Lung (tissue), 12 donors: ENCODE results near the gene CCDC185. TPM values are rescaled to one million over a fixed set of nuclear protein-coding genes. Genes with fewer than 3 reads are reported as not detected.

Source experiments
- ATAC-seq: fragments of 200-7000 bp; cut with Tn5 transposase; one replicate; pipeline ENCODE4 v1.9.1; 2020; ENCODE audit warnings: moderate number of reproducible peaks; ENCODE audit not compliant: insufficient read depth, low FRiP score
- DNase-seq, 3 donors: peaks; one replicate each; pipeline ENCODE4 v3.0.0-alpha.2; 2013 to 2017
- H3K27ac ChIP-seq, 2 donors: one replicate each; pipeline ENCODE4 v1.5.1; 2013; ENCODE audit warnings: mild to moderate bottlenecking in 2 of 2, moderate library complexity in 2 of 2, control low read depth in 1 of 2, inconsistent platforms in 1 of 2, low read depth in 1 of 2, low read length in 1 of 2
- H3K27me3 ChIP-seq, 3 donors: one replicate each; pipeline ENCODE4 v1.5.1; 2013; ENCODE audit warnings: low read length in 2 of 3; ENCODE audit not compliant: control insufficient read depth in 3 of 3, insufficient read depth in 3 of 3
- H3K36me3 ChIP-seq, 4 donors: one replicate each; pipeline ENCODE4 v1.5.1; 2013; ENCODE audit warnings: low read length in 4 of 4, mild to moderate bottlenecking in 1 of 4, moderate library complexity in 1 of 4; ENCODE audit not compliant: control insufficient read depth in 4 of 4, insufficient read depth in 4 of 4
- H3K4me1 ChIP-seq, 5 donors: one replicate each; pipeline ENCODE4 v1.5.1; 2013; ENCODE audit warnings: low read length in 5 of 5, mild to moderate bottlenecking in 2 of 5, moderate library complexity in 1 of 5; ENCODE audit not compliant: control insufficient read depth in 5 of 5, insufficient read depth in 5 of 5
- H3K4me3 ChIP-seq: one replicate; pipeline ENCODE4 v1.5.1; 2013; ENCODE audit warnings: mild to moderate bottlenecking, control low read depth, moderate library complexity
- H3K9ac ChIP-seq, 2 donors: one replicate each; pipeline ENCODE4 v1.5.1; 2013; ENCODE audit warnings: low read length in 2 of 2, control low read depth in 1 of 2; ENCODE audit not compliant: insufficient read depth in 1 of 2
- H3K9me3 ChIP-seq, 4 donors: one replicate each; pipeline ENCODE4 v1.5.1; 2013; ENCODE audit warnings: low read length in 3 of 4, mild to moderate bottlenecking in 1 of 4, moderate library complexity in 1 of 4; ENCODE audit not compliant: control insufficient read depth in 4 of 4, insufficient read depth in 3 of 4
- WGBS, 2 donors: extraction: QIAGEN DNeasy Blood & Tissue Kit; methylation state at CpG; one replicate each; pipeline ENCODE4 v1.1.7; 2013; 5-methylcytosine and 5-hydroxymethylcytosine counted together
- polyA plus RNA-seq, 2 donors: library from polyadenylated mRNA; stranded (reverse); fragments of 200-250 nt; gene quantifications; one replicate each; pipeline ENCODE4 v1.2.1, GENCODE V29; 2013
- total RNA-seq, 2 donors: library from RNA; depleted of rRNA in 1 of 2; stranded (reverse); fragments of >200 nt in 1 of 2; gene quantifications; one replicate each; pipeline ENCODE4 v1.2.1, GENCODE V29; 2014 to 2021
- TF ChIP-seq, protein P1 (sequence below): IDR thresholded peaks from 2 replicates; pipeline ENCODE4 v1.5.1; 2012; ENCODE audit warnings: mild to moderate bottlenecking; ENCODE audit errors: control extremely low read depth, extremely low read depth
- donor health status: control.
- donor health status: control.
- donor health status: Bipolar disorder and iron deficiency.
- donor health status: healthy.
- donor health status: DM: yes; HTN: yes; CAD: no.

The CCDC185 gene
- total and polyA plus RNA-seq, 4 donors: not detected

DNA sequence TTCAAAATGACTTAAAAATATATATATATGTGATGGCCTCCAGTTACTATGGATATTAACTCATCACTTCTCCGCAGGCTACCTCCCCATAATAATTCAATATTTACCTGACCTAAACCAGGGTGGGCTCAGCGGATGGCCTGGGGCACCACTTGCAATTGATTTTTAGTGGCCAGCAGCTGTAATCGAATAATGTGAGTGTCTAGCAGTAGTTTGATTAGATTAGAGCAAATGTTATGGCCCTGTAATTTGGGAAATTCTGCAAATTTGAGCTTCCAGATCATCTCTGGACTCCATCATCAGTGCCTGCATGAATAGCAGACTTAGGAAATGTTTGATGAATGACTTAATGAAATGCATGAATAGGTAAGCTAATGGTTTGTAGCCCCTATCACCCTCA lies 44.0 kb upstream of the CCDC185 start:
- TF ChIP-seq, protein P1, sequence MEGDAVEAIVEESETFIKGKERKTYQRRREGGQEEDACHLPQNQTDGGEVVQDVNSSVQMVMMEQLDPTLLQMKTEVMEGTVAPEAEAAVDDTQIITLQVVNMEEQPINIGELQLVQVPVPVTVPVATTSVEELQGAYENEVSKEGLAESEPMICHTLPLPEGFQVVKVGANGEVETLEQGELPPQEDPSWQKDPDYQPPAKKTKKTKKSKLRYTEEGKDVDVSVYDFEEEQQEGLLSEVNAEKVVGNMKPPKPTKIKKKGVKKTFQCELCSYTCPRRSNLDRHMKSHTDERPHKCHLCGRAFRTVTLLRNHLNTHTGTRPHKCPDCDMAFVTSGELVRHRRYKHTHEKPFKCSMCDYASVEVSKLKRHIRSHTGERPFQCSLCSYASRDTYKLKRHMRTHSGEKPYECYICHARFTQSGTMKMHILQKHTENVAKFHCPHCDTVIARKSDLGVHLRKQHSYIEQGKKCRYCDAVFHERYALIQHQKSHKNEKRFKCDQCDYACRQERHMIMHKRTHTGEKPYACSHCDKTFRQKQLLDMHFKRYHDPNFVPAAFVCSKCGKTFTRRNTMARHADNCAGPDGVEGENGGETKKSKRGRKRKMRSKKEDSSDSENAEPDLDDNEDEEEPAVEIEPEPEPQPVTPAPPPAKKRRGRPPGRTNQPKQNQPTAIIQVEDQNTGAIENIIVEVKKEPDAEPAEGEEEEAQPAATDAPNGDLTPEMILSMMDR: no peak
- H3K27me3 ChIP-seq: peaks cover 0 to 7% (median 0%) of the 10 kb centered on the region in 3 donors
- ATAC-seq: no peak
- DNase-seq: no peak
- H3K4me3 ChIP-seq: no peak overlapping the region
- H3K27ac ChIP-seq: no peak overlapping the region
- H3K9me3 ChIP-seq: no peaks in the 10 kb centered on the region
- WGBS, 2 donors: 96 to 97% methylated on average over 3 of the region's 3 CpGs
- no peak overlapping the region for H3K9ac ChIP-seq
- H3K36me3 ChIP-seq: no peaks in the 10 kb centered on the region
- H3K4me1 ChIP-seq: peaks cover 0 to 6% (median 0%) of the 10 kb centered on the region in 5 donors

DNA sequence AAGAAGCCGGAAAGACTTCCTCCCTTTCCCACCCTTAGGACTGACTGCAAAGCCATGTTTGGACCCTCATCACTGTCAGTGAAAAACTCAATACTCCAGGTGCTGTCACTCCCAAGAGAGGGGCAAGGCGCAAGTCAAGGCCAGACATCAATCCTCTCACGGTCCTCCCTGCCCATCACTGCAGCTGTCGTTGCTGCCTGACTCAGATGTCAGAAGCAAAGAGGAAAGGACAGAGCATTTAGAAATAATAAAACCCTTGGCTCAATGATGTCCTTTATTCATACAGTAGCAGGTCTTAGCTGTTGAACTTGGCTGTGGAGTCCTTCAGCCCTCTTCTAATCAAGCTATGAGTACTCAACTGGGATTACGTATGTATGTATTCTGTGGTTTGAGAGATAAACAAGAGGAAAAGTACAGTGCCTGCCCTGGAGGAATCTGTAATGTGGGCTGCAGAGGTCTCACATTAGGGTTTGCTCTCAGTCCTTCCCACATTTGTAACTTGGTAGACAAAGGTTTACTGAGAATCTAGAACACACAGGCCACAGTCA lies 42.8 kb upstream of the CCDC185 start:
- Histone ChIP-seq H3K4me3 (no peak overlapping the region), H3K9ac (no peak overlapping the region), H3K36me3 (no peaks in the 10 kb centered on the region), H3K9me3 (no peaks in the 10 kb centered on the region), H3K27ac (no peak overlapping the region), H3K27me3 (peaks cover 0 to 11% (median 0%) of the 10 kb centered on the region in 3 donors), H3K4me1 (no peaks in the 10 kb centered on the region)
- TF ChIP-seq, protein P1: no peak
- DNase-seq: peak in 1 of 3 donors; percentile 25
- WGBS, 2 donors: 71 to 84% methylated on average over 5 of the region's 5 CpGs
- no peak for ATAC-seq

DNA sequence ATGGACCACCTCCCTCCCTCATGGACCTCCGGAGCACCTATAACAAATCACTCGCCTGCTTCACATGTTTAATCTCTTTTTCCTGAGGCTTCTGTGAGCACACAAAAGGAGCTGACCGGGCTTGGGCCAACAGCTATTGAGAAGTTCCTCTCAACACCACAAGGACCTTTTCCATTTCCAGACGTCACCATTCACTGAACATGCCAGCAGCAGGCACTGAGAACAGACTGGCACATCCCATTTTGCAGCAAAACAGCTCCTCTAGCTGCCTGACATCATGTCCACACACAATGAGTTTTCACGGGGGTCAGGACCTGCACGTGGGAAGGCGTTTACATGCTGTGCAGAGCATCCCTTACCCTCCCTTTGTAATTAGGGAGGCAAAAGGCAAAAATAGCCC lies 40.3 kb upstream of the CCDC185 start:
- DNase-seq (no peak), ATAC-seq (no peak)
- 51 to 70% methylated on average over 7 of the region's 7 CpGs for WGBS, 2 donors
- Histone ChIP-seq H3K27me3 (peaks cover 0 to 11% (median 0%) of the 10 kb centered on the region in 3 donors), H3K4me1 (no peaks in the 10 kb centered on the region), H3K36me3 (no peaks in the 10 kb centered on the region), H3K9me3 (no peaks in the 10 kb centered on the region), H3K27ac (no peak overlapping the region), H3K9ac (no peak overlapping the region), H3K4me3 (no peak overlapping the region)
- TF ChIP-seq, protein P1: no peak

DNA sequence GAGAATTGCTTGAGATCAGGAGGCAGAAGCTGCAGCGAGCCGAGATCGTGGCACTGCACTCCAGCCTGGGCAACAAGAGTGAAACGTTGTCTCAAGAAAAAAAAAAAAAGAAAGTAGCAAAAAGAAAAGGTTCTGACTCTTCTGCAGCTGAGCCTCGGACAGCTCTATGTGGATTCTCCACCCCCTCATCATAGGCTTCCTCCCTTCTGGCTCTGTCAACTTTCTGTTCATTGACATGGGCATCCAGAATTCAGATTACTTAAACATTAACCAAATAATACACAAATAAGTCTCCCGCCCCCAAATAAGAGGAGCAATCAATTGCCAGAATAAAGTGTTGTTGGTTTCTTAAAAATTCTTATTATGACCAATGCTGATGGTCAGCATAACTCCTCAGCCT lies 39.3 kb upstream of the CCDC185 start:
- Histone ChIP-seq H3K27ac (no peak overlapping the region), H3K9me3 (no peaks in the 10 kb centered on the region), H3K9ac (no peak overlapping the region), H3K36me3 (no peaks in the 10 kb centered on the region), H3K4me1 (no peaks in the 10 kb centered on the region), H3K4me3 (no peak overlapping the region), H3K27me3 (peaks cover 0 to 15% (median 2%) of the 10 kb centered on the region in 3 donors)
- DNase-seq (no peak), ATAC-seq (no peak)
- WGBS, 2 donors: 66 to 74% methylated on average over 6 of the region's 6 CpGs
- TF ChIP-seq, protein P1: no peak
